ENCODE results near the gene SEPTIN5. TPM values are rescaled to one million over a fixed set of nuclear protein-coding genes. Genes with fewer than 3 reads are reported as not detected.

Gene SEPTIN5
- total and polyA plus RNA-seq, 7 donors = 1.2 to 26.0 (median 6.2) TPM

GRCh38 chr22:19722178-19722981 is 8.1 kb downstream of the SEPTIN5 start:
- H3K27me3 ChIP-seq = peaks cover 13 to 51% (median 14%) of the 10 kb centered on the region in 3 donors
- DNase-seq = no peak
- intact Hi-C loops (cut with DNase I) = no loop called here
- peaks cover 0 to 14% (median 0%) of the 10 kb centered on the region in 4 donors for H3K36me3 ChIP-seq
- 23 to 69% methylated on average over 60 of the region's 60 CpGs for WGBS, 2 donors
- no peaks in the 10 kb centered on the region for H3K9me3 ChIP-seq
- peaks cover 0 to 39% (median 27%) of the 10 kb centered on the region in 4 donors for H3K4me1 ChIP-seq
- TF ChIP-seq EP300 (IDR thresholded peaks at IDR 0.05) (no peak), POLR2A (IDR thresholded peaks at IDR 0.05) (no peak), CTCF (IDR thresholded peaks at IDR 0.05) (no peak), POLR2AphosphoS5 (IDR thresholded peaks at IDR 0.05) (no peak)
- no peak overlapping the region for H3K27ac ChIP-seq
- H3K4me3 ChIP-seq = no peak overlapping the region

- Histone ChIP-seq H3K9me3 (no peaks in the 10 kb centered on the region), H3K27me3 (peaks cover 13 to 51% (median 14%) of the 10 kb centered on the region in 3 donors), H3K4me1 (peaks cover 0 to 34% (median 22%) of the 10 kb centered on the region in 4 donors), H3K4me3 (no peak overlapping the region), H3K36me3 (peaks cover 0 to 14% (median 0%) of the 10 kb centered on the region in 4 donors), H3K27ac (no peak overlapping the region)
- intact Hi-C loops (cut with DNase I) = no loop called here
- no peak for DNase-seq
- 11 to 38% methylated on average over 15 of the region's 15 CpGs for WGBS, 2 donors
- TF ChIP-seq POLR2A (IDR thresholded peaks at IDR 0.05) (no peak), POLR2AphosphoS5 (IDR thresholded peaks at IDR 0.05) (no peak), EP300 (IDR thresholded peaks at IDR 0.05) (no peak), CTCF (IDR thresholded peaks at IDR 0.05) (no peak)
These were observed 8.6 kb downstream of the SEPTIN5 start for GRCh38 chr22:19722982-19723231.

GRCh38 chr22:19723232-19723982 is 9.1 kb downstream of the SEPTIN5 start, which contains the start of gene GP1BB:
GP1BB (plus strand) TSS chr22:19723539; CDS start chr22:19723570, 31 bp downstream.
- H3K9me3 ChIP-seq = no peaks in the 10 kb centered on the region
- peaks cover 0 to 31% (median 19%) of the 10 kb centered on the region in 4 donors for H3K4me1 ChIP-seq
- peaks cover 12 to 51% (median 14%) of the 10 kb centered on the region in 3 donors for H3K27me3 ChIP-seq
- DNase-seq = no peak
- no peak within 1 kb of the TSS for H3K27ac ChIP-seq
- TF ChIP-seq EP300 (IDR thresholded peaks at IDR 0.05) (no peak), POLR2A (IDR thresholded peaks at IDR 0.05) (no peak), POLR2AphosphoS5 (IDR thresholded peaks at IDR 0.05) (no peak), CTCF (IDR thresholded peaks at IDR 0.05) (no peak)
- intact Hi-C loops (cut with DNase I) = no loop called here
- H3K4me3 ChIP-seq = peak within 1 kb of the TSS in 2 of 4 donors; percentile 5 to 12
- H3K36me3 ChIP-seq = peaks cover 0 to 14% (median 0%) of the 10 kb centered on the region in 4 donors
- WGBS, 2 donors = 7 to 17% methylated on average over 80 of the region's 80 CpGs

GRCh38 chr22:19723983-19724827 is 9.9 kb downstream of the SEPTIN5 start:
- Histone ChIP-seq H3K9me3 (no peaks in the 10 kb centered on the region), H3K27me3 (peaks cover 8 to 51% (median 8%) of the 10 kb centered on the region in 3 donors), H3K27ac (no peak overlapping the region), H3K4me3 (peak overlapping the region in 2 of 4 donors; percentile 5 to 12), H3K36me3 (peaks cover 0 to 14% (median 0%) of the 10 kb centered on the region in 4 donors), H3K4me1 (peaks cover 0 to 23% (median 11%) of the 10 kb centered on the region in 4 donors)
- 11 to 18% methylated on average over 89 of the region's 89 CpGs for WGBS, 2 donors
- intact Hi-C loops (cut with DNase I) = no loop called here
- no peak for DNase-seq
- no peak for TF ChIP-seq POLR2AphosphoS5 (IDR thresholded peaks at IDR 0.05)
- TF ChIP-seq POLR2A (IDR thresholded peaks at IDR 0.05) = no peak
- no peak for TF ChIP-seq EP300 (IDR thresholded peaks at IDR 0.05)
- no peak for TF ChIP-seq CTCF (IDR thresholded peaks at IDR 0.05)

Data from sigmoid colon (tissue), 7 donors.